HepG2 (cell line): Measurements from ENCODE around the gene CYP4F22. TPM values are rescaled to one million over a fixed set of nuclear protein-coding genes. Genes with fewer than 3 reads are reported as not detected.

Experiments used
- ATAC-seq: fragments of 200-7000 bp; cut with Tn5 transposase; 3 replicates; pipeline ENCODE4 v1.9.1; 2020; ENCODE audit warnings: mild to moderate bottlenecking, moderate library complexity
- BruUV-seq: library from RNA; stranded (reverse); fragments of 400-500 nt; replicated peaks from 2 replicates; lab custom pipeline; 2021; lab: Mats Ljungman, UMichigan
- CTCF ChIA-PET: fragments of 300-600 bp; formaldehyde crosslinking; extraction: SDS; loops from one replicate; lab custom pipeline; 2021; ENCODE audit warnings: low total read pairs, inconsistent platforms, low intra/inter-chr PET ratio; lab: Yijun Ruan, JAX
- POLR2A ChIA-PET: fragments of 350-600 bp; sonication (Branson Sonifier 250); formaldehyde crosslinking; loops from one replicate; lab custom pipeline; 2020; ENCODE audit warnings: antibody characterized with exemption, inconsistent platforms; lab: Yijun Ruan, JAX
- DNase-seq: peaks from one replicate; pipeline ENCODE4 v3.0.0-alpha.2; 2015; ENCODE audit warnings: low spot score
- FAIRE-seq: peaks from 3 replicates; lab custom pipeline; 2011; peaks lifted over from hg19 to GRCh38; lab: Jason Lieb, UNC
- H2AFZ ChIP-seq: one replicate; pipeline ENCODE4 v1.6.1; 2011; ENCODE audit warnings: low read length, inconsistent platforms
- H3K27ac ChIP-seq: fragments of 300-600 bp; 3 replicates; pipeline ENCODE4 v1.8.0; 2011; ENCODE audit warnings: mixed run types, mild to moderate bottlenecking, mixed read lengths, low read length, inconsistent platforms; ENCODE audit not compliant: insufficient read depth; ENCODE audit errors: extremely low read length
- H3K27me3 ChIP-seq, 2 experiments: fragments of 200-600 bp in 1 of 2; 2 replicates in 1 of 2; 3 replicates in 1 of 2; pipeline versions ENCODE4 v1.6.0 to v1.8.0; 2011; ENCODE audit warnings: low read length in 2 of 2, mild to moderate bottlenecking in 2 of 2, moderate library complexity in 2 of 2, inconsistent platforms in 1 of 2; ENCODE audit not compliant: insufficient read depth in 2 of 2, control insufficient read depth in 1 of 2
- H3K36me3 ChIP-seq, 2 experiments: fragments of 200-600 bp in 1 of 2; replicated peaks in 1 of 2; 2 replicates in 1 of 2; 3 replicates in 1 of 2; pipeline versions ENCODE4 v1.5.1 to v1.8.0; 2011; ENCODE audit warnings: low read length in 2 of 2, inconsistent platforms in 1 of 2; ENCODE audit not compliant: insufficient read depth in 2 of 2, control insufficient read depth in 1 of 2
- H3K4me1 ChIP-seq: 2 replicates; pipeline ENCODE4 v1.5.1; 2012; ENCODE audit warnings: low read length, inconsistent platforms; ENCODE audit not compliant: insufficient read depth
- H3K4me2 ChIP-seq: 2 replicates; pipeline ENCODE4 v1.6.0; 2011; ENCODE audit warnings: low read depth, low read length, inconsistent platforms
- H3K4me3 ChIP-seq, 3 experiments: fragments of 200-600 bp in 1 of 3; sonication (generic), shearing (Covaris generic) in 1 of 3; replicated peaks in 1 of 3; 2 replicates each; pipeline ENCODE4 v1.5.1; 2011 to 2016; ENCODE audit warnings: low read length in 3 of 3, inconsistent platforms in 2 of 3, low read depth in 2 of 3, mild to moderate bottlenecking in 2 of 3, control low read depth in 1 of 3, mixed read lengths in 1 of 3; ENCODE audit not compliant: insufficient read depth in 1 of 3
- H3K79me2 ChIP-seq: one replicate; pipeline ENCODE4 v1.6.1; 2011; ENCODE audit warnings: low read length, inconsistent platforms; ENCODE audit not compliant: insufficient read depth
- H3K9ac ChIP-seq: 2 replicates; pipeline ENCODE4 v1.6.0; 2011; ENCODE audit warnings: mild to moderate bottlenecking, low read depth, low read length, inconsistent platforms; ENCODE audit not compliant: insufficient read depth
- H3K9me3 ChIP-seq: 2 replicates; pipeline ENCODE4 v1.5.1; 2012; ENCODE audit warnings: mild to moderate bottlenecking, low read length
- H4K20me1 ChIP-seq: 2 replicates; pipeline ENCODE4 v1.6.0; 2011; ENCODE audit warnings: inconsistent platforms, mild to moderate bottlenecking, low read length, moderate library complexity; ENCODE audit not compliant: insufficient read depth
- DNMT1 ChIP-seq: sonication (generic); formaldehyde crosslinking; IDR thresholded peaks from 2 replicates; pipeline ENCODE4 v1.5.1; 2020; ENCODE audit warnings: mild to moderate bottlenecking, missing genetic modification reagents
- FOXA1 ChIP-seq, 2 experiments: fragments of 450-650 bp in 1 of 2; sonication (generic) in 1 of 2; formaldehyde crosslinking in 1 of 2; IDR thresholded peaks; 2 replicates each; pipeline versions ENCODE4 v1.4.0 to v1.6.1; 2016 to 2020; ENCODE audit warnings: missing genetic modification reagents in 1 of 2
- IKZF1 ChIP-seq: fragments of 450-650 bp; IDR thresholded peaks from 2 replicates; pipeline ENCODE4 v1.7.1; 2016
- MAFG ChIP-seq: sonication (generic); formaldehyde crosslinking; IDR thresholded peaks from 2 replicates; pipeline ENCODE4 v1.5.1; 2020; ENCODE audit warnings: mild to moderate bottlenecking, missing genetic modification reagents
- MAZ ChIP-seq, 2 experiments: sonication (generic) in 1 of 2; formaldehyde crosslinking in 1 of 2; IDR thresholded peaks; 2 replicates each; pipeline versions ENCODE4 v1.5.0 to v1.6.1; 2012 to 2020; ENCODE audit warnings: low read depth in 2 of 2, mild to moderate bottlenecking in 2 of 2, borderline replicate concordance in 1 of 2, improper control_type of control experiment in 1 of 2, low read length in 1 of 2, missing genetic modification reagents in 1 of 2, moderate library complexity in 1 of 2
- NFIB ChIP-seq: sonication (generic); formaldehyde crosslinking; IDR thresholded peaks from 2 replicates; pipeline ENCODE4 v1.9.0; 2021; ENCODE audit warnings: missing genetic modification reagents, mild to moderate bottlenecking, borderline replicate concordance
- SRSF1 ChIP-seq: fragments of 200-400 bp; formaldehyde crosslinking; optimal IDR thresholded peaks from 2 replicates; pipeline ENCODE3; 2017; ENCODE audit warnings: mild to moderate bottlenecking, low read depth, low read length, moderate library complexity
- THYN1 ChIP-seq: sonication (generic); formaldehyde crosslinking; IDR thresholded peaks from 2 replicates; pipeline ENCODE4 v1.8.1; 2023; ENCODE audit warnings: low read depth, mild to moderate bottlenecking, moderate library complexity, missing genetic modification reagents, borderline replicate concordance
- ZBTB7A ChIP-seq: sonication (generic); formaldehyde crosslinking; IDR thresholded peaks from 2 replicates; pipeline ENCODE4 v1.8.0; 2022; ENCODE audit warnings: mild to moderate bottlenecking, missing genetic modification reagents
- ZNF451 ChIP-seq: sonication (generic); formaldehyde crosslinking; IDR thresholded peaks from 2 replicates; pipeline ENCODE4 v1.5.0; 2020; ENCODE audit warnings: mild to moderate bottlenecking, missing genetic modification reagents
- ZNF567 ChIP-seq: sonication (generic); formaldehyde crosslinking; IDR thresholded peaks from 2 replicates; pipeline ENCODE4 v1.8.1; 2023; ENCODE audit warnings: mild to moderate bottlenecking, missing genetic modification reagents, borderline replicate concordance
- ZNF75D ChIP-seq: sonication (generic); formaldehyde crosslinking; IDR thresholded peaks from 2 replicates; pipeline ENCODE4 v1.8.1; 2023; ENCODE audit warnings: missing genetic modification reagents, mild to moderate bottlenecking, borderline replicate concordance
- WGBS: methylation state at CpG from one replicate; pipeline ENCODE4 v1.1.6; 2017; ENCODE audit warnings: low lambda C conversion rate; 5-methylcytosine and 5-hydroxymethylcytosine counted together
- in situ Hi-C: cut with HindIII; loops from 2 replicates; pipeline ENCODE4 v1.10.0; 2017; ENCODE audit warnings: low pct_unique_long_range_greater_than_20kb; ENCODE audit not compliant: extremely low pct_ligation_motif_present
- intact Hi-C: fragments of 100-400 bp; cut with micrococcal nuclease; formaldehyde crosslinking; loops from one replicate; pipeline ENCODE4 v1.10.0; 2022; ENCODE audit not compliant: unreplicated experiment
- polyA plus RNA-seq, 8 experiments: library from polyadenylated mRNA; depleted of rRNA in 3 of 8; stranded (reverse) in 7 of 8; unstranded in 1 of 8; fragments of >200 nt; fragmentation: Illumina TruSeq in 4 of 8; extraction: Trizol in 4 of 8; gene quantifications; 2 replicates each; pipeline versions ENCODE4 v1.2.1 to v1.2.3, GENCODE V29; 2011 to 2016; ENCODE audit warnings: low read depth in 4 of 8, missing spikeins in 1 of 8, mixed read lengths in 1 of 8; ENCODE audit not compliant: insufficient read depth in 1 of 8
- total RNA-seq, 5 experiments: library from RNA; depleted of rRNA; stranded (reverse); fragments of >200 nt; fragmentation: Illumina TruSeq; extraction: Trizol; gene quantifications; 2 replicates each; pipeline ENCODE4 v1.2.3, GENCODE V29; 2016; ENCODE audit warnings: low read depth in 1 of 5
- TF ChIP-seq, protein P1 (sequence below): sonication (generic); formaldehyde crosslinking; IDR thresholded peaks from 2 replicates; pipeline ENCODE4 v1.8.0; 2022; ENCODE audit warnings: missing genetic modification reagents, mild to moderate bottlenecking, moderate library complexity, borderline replicate concordance
- TF ChIP-seq, protein P2 (sequence below): sonication (generic); formaldehyde crosslinking; conservative IDR thresholded peaks from 2 replicates; pipeline ENCODE4 v1.5.0; 2020; ENCODE audit warnings: missing genetic modification reagents

The CYP4F22 gene
- total and polyA plus RNA-seq, 2 of the 13 experiments (the other 11 are each of a cell fraction or from before 2014, with no cell fraction given), result 0.05 TPM; not detected in 1

DNA sequence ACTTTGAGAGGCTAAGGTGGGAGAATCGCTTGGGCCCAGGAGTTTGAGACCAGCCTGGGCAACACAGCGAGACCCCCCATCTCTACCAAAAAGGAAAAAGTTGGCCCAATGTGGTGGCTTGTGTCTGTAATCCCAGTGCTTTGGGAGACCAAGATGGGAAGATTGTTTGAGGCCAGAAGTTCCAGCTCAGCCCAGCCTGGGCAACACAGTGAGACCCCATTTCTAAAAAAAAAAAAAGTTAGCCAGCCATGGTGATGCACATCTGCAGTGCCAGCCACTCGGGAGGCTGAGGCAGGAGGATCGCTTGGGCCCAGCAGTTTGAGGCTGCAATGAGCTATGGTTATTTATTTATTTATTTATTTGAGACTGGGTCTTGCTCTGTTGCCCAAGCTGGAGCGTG lies 41.3 kb downstream of the CYP4F22 start:
- no peak for TF ChIP-seq DNMT1
- no peak for TF ChIP-seq ZBTB7A
- TF ChIP-seq MAFG, result no peak
- TF ChIP-seq, protein P1, sequence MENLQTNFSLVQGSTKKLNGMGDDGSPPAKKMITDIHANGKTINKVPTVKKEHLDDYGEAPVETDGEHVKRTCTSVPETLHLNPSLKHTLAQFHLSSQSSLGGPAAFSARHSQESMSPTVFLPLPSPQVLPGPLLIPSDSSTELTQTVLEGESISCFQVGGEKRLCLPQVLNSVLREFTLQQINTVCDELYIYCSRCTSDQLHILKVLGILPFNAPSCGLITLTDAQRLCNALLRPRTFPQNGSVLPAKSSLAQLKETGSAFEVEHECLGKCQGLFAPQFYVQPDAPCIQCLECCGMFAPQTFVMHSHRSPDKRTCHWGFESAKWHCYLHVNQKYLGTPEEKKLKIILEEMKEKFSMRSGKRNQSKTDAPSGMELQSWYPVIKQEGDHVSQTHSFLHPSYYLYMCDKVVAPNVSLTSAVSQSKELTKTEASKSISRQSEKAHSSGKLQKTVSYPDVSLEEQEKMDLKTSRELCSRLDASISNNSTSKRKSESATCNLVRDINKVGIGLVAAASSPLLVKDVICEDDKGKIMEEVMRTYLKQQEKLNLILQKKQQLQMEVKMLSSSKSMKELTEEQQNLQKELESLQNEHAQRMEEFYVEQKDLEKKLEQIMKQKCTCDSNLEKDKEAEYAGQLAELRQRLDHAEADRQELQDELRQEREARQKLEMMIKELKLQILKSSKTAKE (CRISPR knock-in tag), result no peak
- no peak for TF ChIP-seq MAZ (IDR thresholded peaks at IDR 0.05; ENCODE audit: borderline replicate concordance, low read depth, low read length)
- no peak for TF ChIP-seq MAZ (CRISPR knock-in tag; IDR thresholded peaks at IDR 0.05; ENCODE audit: low read depth)
- TF ChIP-seq THYN1 (CRISPR knock-in tag), result no peak
- TF ChIP-seq NFIB (CRISPR knock-in tag), result no peak
- TF ChIP-seq ZNF451 (CRISPR knock-in tag), result no peak
- TF ChIP-seq, protein P2, sequence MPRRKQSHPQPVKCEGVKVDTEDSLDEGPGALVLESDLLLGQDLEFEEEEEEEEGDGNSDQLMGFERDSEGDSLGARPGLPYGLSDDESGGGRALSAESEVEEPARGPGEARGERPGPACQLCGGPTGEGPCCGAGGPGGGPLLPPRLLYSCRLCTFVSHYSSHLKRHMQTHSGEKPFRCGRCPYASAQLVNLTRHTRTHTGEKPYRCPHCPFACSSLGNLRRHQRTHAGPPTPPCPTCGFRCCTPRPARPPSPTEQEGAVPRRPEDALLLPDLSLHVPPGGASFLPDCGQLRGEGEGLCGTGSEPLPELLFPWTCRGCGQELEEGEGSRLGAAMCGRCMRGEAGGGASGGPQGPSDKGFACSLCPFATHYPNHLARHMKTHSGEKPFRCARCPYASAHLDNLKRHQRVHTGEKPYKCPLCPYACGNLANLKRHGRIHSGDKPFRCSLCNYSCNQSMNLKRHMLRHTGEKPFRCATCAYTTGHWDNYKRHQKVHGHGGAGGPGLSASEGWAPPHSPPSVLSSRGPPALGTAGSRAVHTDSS (CRISPR knock-in tag), result no peak
- TF ChIP-seq SRSF1, result no peak
- no peak for TF ChIP-seq ZNF75D (CRISPR knock-in tag)
- no peak for TF ChIP-seq FOXA1 (IDR thresholded peaks at IDR 0.05)
- no peak for TF ChIP-seq FOXA1 (CRISPR knock-in tag; IDR thresholded peaks at IDR 0.05)
- TF ChIP-seq IKZF1, result no peak
- TF ChIP-seq ZNF567 (CRISPR knock-in tag), result no peak
- Histone ChIP-seq H3K9ac (no peak overlapping the region), H3K79me2 (no peaks in the 10 kb centered on the region), H3K4me3 (no peak overlapping the region), H3K27me3 (no peaks in the 10 kb centered on the region; a peak in 1 of 5 replicates), H3K4me2 (no peak overlapping the region), H3K9me3 (no peaks in the 10 kb centered on the region), H3K36me3 (no peaks in the 10 kb centered on the region), H2AFZ (no peak overlapping the region), H3K27ac (no peak overlapping the region), H4K20me1 (no peaks in the 10 kb centered on the region), H3K4me1 (peaks cover 21% of the 10 kb centered on the region)
- DNase-seq, result no peak
- POLR2A ChIA-PET, result no interaction called here
- ATAC-seq, result no peak
- CTCF ChIA-PET, result no interaction called here
- in situ Hi-C loops (no loop called here), intact Hi-C loops (no loop called here)
- FAIRE-seq, result no peak
- WGBS, result 73% methylated on average over 5 of the region's 5 CpGs
- no TSS peak for BruUV-seq
